BJ (cell line): ENCODE data around the gene SLC3A2. TPM values are rescaled to one million over a fixed set of nuclear protein-coding genes. Genes with fewer than 3 reads are reported as not detected.

Experiments
- CTCF ChIA-PET: fragments of 350-600 bp; formaldehyde crosslinking; extraction: SDS; loops from one replicate; lab custom pipeline; 2021; ENCODE audit warnings: antibody characterized with exemption, inconsistent platforms; lab: Yijun Ruan, JAX
- POLR2A ChIA-PET: fragments of 300-600 bp; sonication (Branson Sonifier 250); formaldehyde crosslinking; extraction: SDS; loops from one replicate; lab custom pipeline; 2021; ENCODE audit warnings: antibody characterized with exemption; lab: Charles Lee
- DNase-seq: peaks from one replicate; pipeline ENCODE4 v3.0.0-alpha.2; 2011; ENCODE audit warnings: low read depth
- H3K27me3 ChIP-seq: 2 replicates; pipeline ENCODE4 v1.6.0; 2011; ENCODE audit warnings: low read length; ENCODE audit not compliant: control insufficient read depth, insufficient read depth
- H3K36me3 ChIP-seq: 2 replicates; pipeline ENCODE4 v1.5.1; 2011; ENCODE audit warnings: low read length; ENCODE audit not compliant: control insufficient read depth, insufficient read depth
- H3K4me3 ChIP-seq: 2 replicates; pipeline ENCODE4 v1.5.1; 2011; ENCODE audit warnings: low read depth, mild to moderate bottlenecking, control low read depth, low read length
- polyA plus RNA-seq: library from polyadenylated mRNA; depleted of rRNA; stranded (reverse); fragments of >200 nt; gene quantifications from 2 replicates; pipeline ENCODE4 v1.2.3, GENCODE V29; 2011
- TF ChIP-seq, protein P1 (sequence below): IDR thresholded peaks from 2 replicates; pipeline ENCODE4 v1.5.1; 2011; ENCODE audit warnings: low read depth, mild to moderate bottlenecking, control low read depth, inconsistent platforms, low read length, moderate library complexity; ENCODE audit not compliant: insufficient read depth

The SLC3A2 gene
- polyA plus RNA-seq, 1 experiment = 535 TPM

DNA sequence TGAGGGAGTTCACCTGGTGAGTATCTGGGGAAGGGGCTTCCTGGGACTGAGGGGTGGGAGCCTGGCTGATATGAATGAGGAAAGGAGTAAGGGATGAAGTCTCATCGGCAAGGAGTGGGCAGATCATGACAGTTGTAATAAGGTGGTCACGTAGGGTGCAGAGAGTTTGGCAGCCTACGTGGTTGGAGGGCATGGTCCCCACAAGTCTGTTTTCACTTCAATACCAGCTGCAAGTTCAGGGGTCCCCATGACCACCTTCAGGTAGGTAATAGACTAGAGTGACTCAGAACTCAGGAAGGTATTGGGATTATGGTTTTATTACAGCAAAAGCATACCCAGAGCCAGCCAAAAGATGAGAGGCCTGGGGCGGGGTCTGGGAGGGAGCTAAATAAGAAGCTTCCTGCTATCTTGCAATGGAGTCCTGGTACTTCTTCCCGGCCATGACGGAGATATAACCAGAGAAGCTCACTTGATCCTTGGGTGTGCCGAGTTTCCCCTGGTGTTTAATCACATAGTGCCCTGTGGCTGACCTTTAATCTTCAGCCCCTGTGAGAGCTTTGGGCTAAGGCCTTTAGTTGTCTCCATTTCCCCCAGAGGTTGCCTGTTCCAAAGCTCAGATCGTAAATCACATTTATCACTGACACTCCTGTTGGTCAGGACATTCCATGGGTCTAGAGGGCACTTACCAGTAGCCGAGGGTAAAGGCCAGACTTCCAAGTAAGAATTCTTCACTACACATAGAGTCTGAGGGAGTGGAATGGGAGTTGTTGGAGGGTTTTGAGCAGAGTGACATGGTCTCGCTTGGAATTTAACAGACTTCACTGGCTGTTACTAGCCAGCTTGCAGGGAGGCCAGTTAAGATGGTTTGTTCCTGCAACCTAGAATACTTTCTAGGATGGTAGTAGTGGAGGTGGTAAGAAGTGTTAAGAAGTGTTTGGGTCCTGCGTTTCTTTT lies 9.1 kb downstream of the SLC3A2 start:
- Histone ChIP-seq H3K4me3 (no peak overlapping the region), H3K27me3 (no peaks in the 10 kb centered on the region), H3K36me3 (peaks cover 28% of the 10 kb centered on the region)
- POLR2A ChIA-PET = interaction anchor here (0.7 kb wide), 1 partner anchor 33 kb away, joined by 20 read pairs; no protein-coding TSS in a partner anchor
- TF ChIP-seq, protein P1, sequence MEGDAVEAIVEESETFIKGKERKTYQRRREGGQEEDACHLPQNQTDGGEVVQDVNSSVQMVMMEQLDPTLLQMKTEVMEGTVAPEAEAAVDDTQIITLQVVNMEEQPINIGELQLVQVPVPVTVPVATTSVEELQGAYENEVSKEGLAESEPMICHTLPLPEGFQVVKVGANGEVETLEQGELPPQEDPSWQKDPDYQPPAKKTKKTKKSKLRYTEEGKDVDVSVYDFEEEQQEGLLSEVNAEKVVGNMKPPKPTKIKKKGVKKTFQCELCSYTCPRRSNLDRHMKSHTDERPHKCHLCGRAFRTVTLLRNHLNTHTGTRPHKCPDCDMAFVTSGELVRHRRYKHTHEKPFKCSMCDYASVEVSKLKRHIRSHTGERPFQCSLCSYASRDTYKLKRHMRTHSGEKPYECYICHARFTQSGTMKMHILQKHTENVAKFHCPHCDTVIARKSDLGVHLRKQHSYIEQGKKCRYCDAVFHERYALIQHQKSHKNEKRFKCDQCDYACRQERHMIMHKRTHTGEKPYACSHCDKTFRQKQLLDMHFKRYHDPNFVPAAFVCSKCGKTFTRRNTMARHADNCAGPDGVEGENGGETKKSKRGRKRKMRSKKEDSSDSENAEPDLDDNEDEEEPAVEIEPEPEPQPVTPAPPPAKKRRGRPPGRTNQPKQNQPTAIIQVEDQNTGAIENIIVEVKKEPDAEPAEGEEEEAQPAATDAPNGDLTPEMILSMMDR = no peak
- DNase-seq = no peak
- CTCF ChIA-PET = interaction anchor here (1.1 to 1.3 kb wide), 3 partner anchors 9 to 17 kb away, joined by 3 to 6 read pairs (median 4); no protein-coding TSS in a partner anchor

DNA sequence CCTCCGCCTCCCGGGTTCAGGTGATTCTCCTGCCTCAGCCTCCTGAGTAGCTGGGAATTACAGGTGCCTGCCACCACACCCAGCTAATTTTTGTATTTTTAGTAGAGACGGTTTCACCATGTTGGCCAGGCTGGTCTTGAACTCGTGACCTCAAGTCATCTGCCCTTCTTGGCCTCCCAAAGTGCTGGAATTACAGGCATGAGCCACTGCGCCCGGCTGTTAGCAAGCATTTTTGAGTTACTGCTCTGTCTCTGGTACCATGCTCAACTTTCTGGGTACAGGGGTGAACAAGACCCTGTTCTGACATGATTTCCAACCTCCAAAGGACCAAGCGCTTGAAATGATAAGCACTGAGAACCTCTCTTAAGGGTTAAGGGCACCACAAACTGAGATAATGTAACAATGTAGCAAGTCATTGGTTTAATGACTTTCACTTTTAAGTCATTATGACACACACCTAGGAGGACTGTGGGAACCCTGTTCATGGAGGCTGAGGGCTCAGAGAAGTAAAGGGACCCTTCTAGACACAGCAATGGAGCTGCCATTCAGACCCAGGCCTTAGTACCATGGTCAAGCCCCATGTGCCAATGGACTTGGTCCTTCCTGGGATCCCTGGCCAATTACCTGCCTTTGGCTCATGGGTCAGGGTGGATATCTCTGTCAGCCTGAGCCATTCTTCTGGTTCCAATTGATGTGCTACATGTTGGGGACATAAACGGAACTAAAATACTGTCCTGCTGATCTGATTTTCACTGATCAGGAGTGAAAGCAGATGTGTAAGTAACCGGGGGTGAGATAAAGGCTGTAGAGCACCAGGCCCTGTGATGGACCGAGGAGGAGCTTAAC lies 11.6 kb downstream of the SLC3A2 start:
- H3K36me3 ChIP-seq = peaks cover 13% of the 10 kb centered on the region
- POLR2A ChIA-PET = no interaction called here
- TF ChIP-seq, protein P1 = no peak
- no peak overlapping the region for H3K4me3 ChIP-seq
- CTCF ChIA-PET = interaction anchor here (0.7 to 2.4 kb wide), 6 partner anchors 8 to 281 kb away, joined by 3 to 12 read pairs (median 3); no protein-coding TSS in a partner anchor
- H3K27me3 ChIP-seq = no peaks in the 10 kb centered on the region; the same call in 1 of the 2 replicates
- no peak for DNase-seq

DNA sequence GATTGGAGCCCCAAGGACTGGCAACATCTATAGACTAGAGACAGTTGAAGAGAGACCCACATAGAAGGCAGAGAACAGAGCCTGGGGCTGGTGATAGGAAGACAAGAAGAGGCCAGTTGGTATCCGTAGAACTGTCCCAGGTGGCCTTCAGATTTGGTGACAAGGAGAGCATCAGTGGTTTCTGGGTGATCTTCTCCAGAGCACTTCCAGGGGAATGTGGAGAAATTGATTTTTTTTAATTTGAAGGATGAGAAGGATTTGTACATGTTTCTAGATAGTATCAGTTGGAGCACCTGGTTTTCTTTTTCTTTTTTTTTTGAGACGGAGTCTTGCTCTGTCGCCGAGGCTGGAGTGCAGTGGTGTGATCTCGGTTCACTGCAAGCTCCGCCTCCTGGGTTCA lies 14.8 kb downstream of the SLC3A2 start:
- Histone ChIP-seq H3K4me3 (no peak overlapping the region), H3K27me3 (peaks cover 2% of the 10 kb centered on the region), H3K36me3 (no peaks in the 10 kb centered on the region)
- CTCF ChIA-PET = interaction anchor here (2.2 kb wide), 1 partner anchor 10 kb away, joined by 15 read pairs; no protein-coding TSS in a partner anchor
- no peak for DNase-seq
- POLR2A ChIA-PET = no interaction called here
- TF ChIP-seq, protein P1 = no peak

DNA sequence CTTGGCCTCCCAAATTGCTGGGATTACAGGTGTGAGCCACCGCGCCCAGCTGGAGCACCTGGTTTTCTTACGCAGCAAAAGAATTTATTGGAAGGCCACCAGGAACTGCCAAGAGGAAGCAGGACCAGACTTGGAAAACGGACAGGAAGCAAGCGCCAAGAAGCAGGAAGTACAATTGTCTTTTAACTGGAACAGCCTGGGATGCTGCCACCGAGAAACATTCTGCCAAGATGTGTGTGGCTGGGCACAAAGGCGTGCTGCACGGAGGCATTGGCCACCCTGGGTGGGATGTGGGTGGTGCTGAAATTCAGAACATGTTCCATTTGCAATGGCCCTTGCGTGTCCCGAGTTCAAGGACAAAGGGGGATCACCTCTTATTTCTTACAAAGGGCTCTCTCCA lies 15.4 kb downstream of the SLC3A2 start:
- no peak for DNase-seq
- CTCF ChIA-PET = no interaction called here
- POLR2A ChIA-PET = no interaction called here

More for the DNA sequence above, 15.4 kb downstream of the SLC3A2 start:
- TF ChIP-seq, protein P1 = no peak
- Histone ChIP-seq H3K27me3 (peaks cover 2% of the 10 kb centered on the region), H3K36me3 (no peaks in the 10 kb centered on the region), H3K4me3 (no peak overlapping the region)
